ENCODE measurements around the gene SLC22A12. TPM values are rescaled to one million over a fixed set of nuclear protein-coding genes. Genes with fewer than 3 reads are reported as not detected.

The SLC22A12 gene
- total and polyA plus RNA-seq, 2 of the 8 experiments (the other 6 are each of a cell fraction or from before 2014, with no cell fraction given): not detected

DNA sequence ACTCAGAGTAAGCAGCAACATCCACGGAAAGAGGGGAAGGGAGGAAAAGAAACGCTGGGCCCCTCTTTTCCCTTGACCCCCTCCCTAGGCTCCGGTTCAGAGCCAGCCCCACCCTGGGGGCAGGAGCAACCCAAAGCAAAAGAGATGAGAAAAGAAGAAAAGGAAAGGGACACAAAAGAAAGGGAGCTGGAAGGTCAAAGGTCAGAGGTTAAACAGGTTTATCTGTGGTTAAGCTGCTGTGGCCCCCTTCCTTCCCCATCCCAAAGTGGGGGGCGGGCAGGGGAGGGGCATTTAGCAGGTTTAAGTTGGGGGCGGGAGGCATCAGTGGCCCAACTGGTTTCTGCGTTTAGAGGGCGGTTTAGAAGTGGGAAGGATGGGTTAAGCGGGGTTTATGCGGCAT, 35.6 kb downstream of the SLC22A12 start (continued):
- TF ChIP-seq GABPA (IDR thresholded peaks at IDR 0.05; ENCODE audit: borderline replicate concordance, insufficient read depth, low read length): no peak
- TF ChIP-seq CBX5 (IDR thresholded peaks at IDR 0.05; ENCODE audit: low read depth, low read length): no peak
- no peak for TF ChIP-seq RXRA (IDR thresholded peaks at IDR 0.05; ENCODE audit: insufficient read depth, low read depth, low read length)
- no peak for TF ChIP-seq SIN3A (conservative IDR thresholded peaks at IDR 0.05 in 1 of 2, IDR thresholded peaks at IDR 0.05 in 1 of 2; ENCODE audit: low read depth in 1 of 2, low read length in 2 of 2)
- no peak for TF ChIP-seq KDM1A (IDR thresholded peaks at IDR 0.05; ENCODE audit: borderline replicate concordance, low read length)

Data from H1 (cell line).